ENCODE data around the gene RPS19.
A peak's percentile ranks its signal among the peaks of the same experiment; 100 is the strongest.

RPS19 gene

GRCh38 chr19:41919948-41920712 is 60.1 kb downstream of the RPS19 start:
- no peak for TF ChIP-seq CTCF (IDR thresholded peaks at IDR 0.05; ENCODE audit: low read depth, low read length)
- no peak for DNase-seq
- H3K4me1 ChIP-seq, result no peaks in the 10 kb centered on the region
- peaks cover 31% of the 10 kb centered on the region for H3K27me3 ChIP-seq
- H3K9me3 ChIP-seq, result no peaks in the 10 kb centered on the region
- no peak overlapping the region for H3K4me3 ChIP-seq (ENCODE audit: low read depth, low read length)
- H3K36me3 ChIP-seq, result no peaks in the 10 kb centered on the region

- H3K27me3 ChIP-seq, result peaks cover 24% of the 10 kb centered on the region
- H3K9me3 ChIP-seq, result no peaks in the 10 kb centered on the region; the same call in 1 of the 2 replicates
- no peak overlapping the region for H3K4me3 ChIP-seq (ENCODE audit: low read depth, low read length)
- TF ChIP-seq CTCF (IDR thresholded peaks at IDR 0.05; ENCODE audit: low read depth, low read length), result no peak
- peak; percentile 5 for DNase-seq
- no peaks in the 10 kb centered on the region for H3K4me1 ChIP-seq
- no peaks in the 10 kb centered on the region for H3K36me3 ChIP-seq
Observed at GRCh38 chr19:41920882-41921576, 61.0 kb downstream of the RPS19 start.

- H3K27me3 ChIP-seq, result peaks cover 23% of the 10 kb centered on the region
Observed at GRCh38 chr19:41921577-41922576, 61.8 kb downstream of the RPS19 start.

More at GRCh38 chr19:41921577-41922576, 61.8 kb downstream of the RPS19 start:
- no peaks in the 10 kb centered on the region for H3K36me3 ChIP-seq
- no peaks in the 10 kb centered on the region for H3K4me1 ChIP-seq
- no peak for DNase-seq
- no peaks in the 10 kb centered on the region; the same call in 1 of the 2 replicates for H3K9me3 ChIP-seq
- TF ChIP-seq CTCF (IDR thresholded peaks at IDR 0.05; ENCODE audit: low read depth, low read length), result no peak
- no peak overlapping the region for H3K4me3 ChIP-seq (ENCODE audit: low read depth, low read length)

Measured in BE2C (cell line).